GM12801 (cell line): ENCODE measurements around the gene CNN3.

Experiments used
- CTCF ChIP-seq: IDR thresholded peaks from one replicate; pipeline ENCODE4 v1.5.1; 2011; ENCODE audit warnings: control low read depth; ENCODE audit not compliant: insufficient read length; ENCODE audit errors: extremely low read depth

The CNN3 gene

GRCh38 chr1:94903280-94904009, 23.5 kb downstream of the CNN3 start:
- TF ChIP-seq CTCF = no peak

- TF ChIP-seq CTCF = no peak
Observed at GRCh38 chr1:94901841-94902240, 25.1 kb downstream of the CNN3 start.

- no peak for TF ChIP-seq CTCF
Observed at GRCh38 chr1:94899756-94900155, 27.2 kb downstream of the CNN3 start.

GRCh38 chr1:94898491-94899385, 28.2 kb downstream of the CNN3 start:
- TF ChIP-seq CTCF = no peak

- TF ChIP-seq CTCF = no peak
Observed at GRCh38 chr1:94895518-94895917, 31.4 kb downstream of the CNN3 start.

- no peak for TF ChIP-seq CTCF
Observed at GRCh38 chr1:94894630-94895029, 32.3 kb downstream of the CNN3 start.

GRCh38 chr1:94892604-94893254, 34.2 kb downstream of the CNN3 start:
- no peak for TF ChIP-seq CTCF
